ENCODE measurements around the gene TMEM163. TPM values are rescaled to one million over a fixed set of nuclear protein-coding genes. Genes with fewer than 3 reads are reported as not detected.

TMEM163 gene
- polyA plus RNA-seq, 1 experiment: not detected

DNA sequence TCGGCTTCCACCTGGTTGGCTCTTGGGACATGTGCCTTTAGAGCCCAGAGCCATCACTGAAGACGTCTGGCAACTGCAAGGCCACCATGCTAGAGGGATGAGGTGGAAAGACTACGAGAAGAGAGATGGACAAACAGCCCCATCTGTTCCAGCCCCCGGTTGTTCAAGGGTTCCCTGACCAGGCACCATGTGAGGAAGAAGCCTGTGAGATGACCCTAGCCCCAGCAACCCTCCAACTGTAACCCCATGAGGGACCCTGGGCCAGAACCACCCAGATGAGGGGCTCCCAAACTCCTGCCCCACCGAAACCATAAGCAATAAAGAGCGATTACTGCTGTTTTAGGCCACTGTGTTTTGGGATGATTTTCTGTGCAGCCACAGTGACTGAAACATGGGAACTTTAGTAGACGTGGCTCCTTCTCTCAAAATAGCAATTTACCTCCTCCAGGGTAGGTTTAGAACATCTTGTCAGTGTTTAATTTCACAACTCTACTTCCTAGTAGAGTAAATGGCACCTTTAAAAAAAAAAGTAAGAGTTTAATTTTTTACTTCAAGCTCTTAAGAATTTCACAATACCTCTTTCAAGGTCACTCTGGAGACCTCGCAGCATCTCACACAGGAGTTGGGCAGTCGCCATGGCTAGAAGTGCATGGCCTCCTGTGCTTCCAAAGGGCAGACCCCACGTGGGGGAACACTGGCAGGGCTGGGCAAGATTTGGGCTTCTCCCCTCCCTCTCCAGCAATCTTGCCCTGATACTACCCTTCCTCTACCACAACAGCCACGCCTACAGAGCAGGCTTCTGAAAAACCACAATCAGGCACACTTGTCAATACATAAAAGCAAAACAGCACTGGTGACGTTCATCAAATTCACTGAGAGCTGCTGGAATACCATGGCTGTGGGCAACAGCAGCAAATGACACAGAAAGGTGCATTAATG, 48.8 kb downstream of the TMEM163 start:
- POLR2A ChIA-PET: no interaction called here
- Histone ChIP-seq H3K27ac (ENCODE audit: low read depth, low read length) (no peak overlapping the region), H3K4me3 (ENCODE audit: low read depth, low read length) (no peak overlapping the region), H3K27me3 (ENCODE audit: control insufficient read depth, insufficient read depth, low read length) (no peaks in the 10 kb centered on the region), H3K9me3 (ENCODE audit: control insufficient read depth, insufficient read depth, low read length) (no peaks in the 10 kb centered on the region)
- no peak for DNase-seq (ENCODE audit: low read depth, low spot score)
- CTCF ChIA-PET: no interaction called here
- TF ChIP-seq, protein P1, sequence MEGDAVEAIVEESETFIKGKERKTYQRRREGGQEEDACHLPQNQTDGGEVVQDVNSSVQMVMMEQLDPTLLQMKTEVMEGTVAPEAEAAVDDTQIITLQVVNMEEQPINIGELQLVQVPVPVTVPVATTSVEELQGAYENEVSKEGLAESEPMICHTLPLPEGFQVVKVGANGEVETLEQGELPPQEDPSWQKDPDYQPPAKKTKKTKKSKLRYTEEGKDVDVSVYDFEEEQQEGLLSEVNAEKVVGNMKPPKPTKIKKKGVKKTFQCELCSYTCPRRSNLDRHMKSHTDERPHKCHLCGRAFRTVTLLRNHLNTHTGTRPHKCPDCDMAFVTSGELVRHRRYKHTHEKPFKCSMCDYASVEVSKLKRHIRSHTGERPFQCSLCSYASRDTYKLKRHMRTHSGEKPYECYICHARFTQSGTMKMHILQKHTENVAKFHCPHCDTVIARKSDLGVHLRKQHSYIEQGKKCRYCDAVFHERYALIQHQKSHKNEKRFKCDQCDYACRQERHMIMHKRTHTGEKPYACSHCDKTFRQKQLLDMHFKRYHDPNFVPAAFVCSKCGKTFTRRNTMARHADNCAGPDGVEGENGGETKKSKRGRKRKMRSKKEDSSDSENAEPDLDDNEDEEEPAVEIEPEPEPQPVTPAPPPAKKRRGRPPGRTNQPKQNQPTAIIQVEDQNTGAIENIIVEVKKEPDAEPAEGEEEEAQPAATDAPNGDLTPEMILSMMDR (IDR thresholded peaks at IDR 0.05; ENCODE audit: low read depth, low read length): no peak

DNA sequence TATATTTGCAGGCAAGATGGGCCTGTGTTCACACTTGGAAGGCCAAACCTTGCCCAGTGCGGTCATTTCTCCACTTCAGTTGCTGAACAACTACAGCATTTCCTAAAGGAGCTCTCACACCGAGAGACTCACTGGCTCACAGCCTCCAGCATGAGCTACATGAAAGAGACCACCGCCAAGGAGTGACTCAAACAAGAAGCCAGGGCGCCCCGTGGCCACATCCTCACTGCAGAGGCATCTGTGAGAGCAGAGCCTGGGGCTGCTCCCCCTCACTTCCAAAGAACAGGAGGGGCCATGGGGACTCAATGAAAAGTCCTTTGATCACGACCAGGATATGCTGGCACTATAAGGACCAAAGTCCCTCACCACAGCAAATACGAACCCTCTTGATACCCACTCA, 50.0 kb downstream of the TMEM163 start:
- TF ChIP-seq, protein P1 (IDR thresholded peaks at IDR 0.05; ENCODE audit: low read depth, low read length): no peak
- Histone ChIP-seq H3K4me3 (ENCODE audit: low read depth, low read length) (no peak overlapping the region), H3K27ac (ENCODE audit: low read depth, low read length) (no peak overlapping the region), H3K27me3 (ENCODE audit: control insufficient read depth, insufficient read depth, low read length) (no peaks in the 10 kb centered on the region), H3K9me3 (ENCODE audit: control insufficient read depth, insufficient read depth, low read length) (no peaks in the 10 kb centered on the region)
- no peak for DNase-seq (ENCODE audit: low read depth, low spot score)
- POLR2A ChIA-PET: no interaction called here
- CTCF ChIA-PET: no interaction called here

DNA sequence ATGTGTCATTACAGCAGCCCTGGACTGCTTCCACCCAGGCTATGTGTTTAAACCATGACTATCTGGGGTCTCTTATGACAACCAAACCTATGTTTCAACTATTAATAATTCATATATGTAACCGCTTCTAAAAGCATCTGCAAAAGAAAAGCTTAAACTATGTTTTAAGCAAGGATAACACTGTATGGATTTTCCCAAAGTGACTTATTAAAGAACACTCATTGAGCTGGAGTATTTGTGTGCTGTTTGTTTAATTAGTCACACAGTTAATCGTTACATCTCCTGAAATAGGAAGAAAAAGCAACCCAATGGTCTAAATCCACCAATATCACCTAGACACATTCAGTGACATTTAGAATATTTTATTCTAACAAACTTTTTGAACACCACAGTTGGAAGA, 51.3 kb downstream of the TMEM163 start:
- no peak for DNase-seq (ENCODE audit: low read depth, low spot score)
- TF ChIP-seq, protein P1 (IDR thresholded peaks at IDR 0.05; ENCODE audit: low read depth, low read length): no peak
- POLR2A ChIA-PET: no interaction called here

DNA sequence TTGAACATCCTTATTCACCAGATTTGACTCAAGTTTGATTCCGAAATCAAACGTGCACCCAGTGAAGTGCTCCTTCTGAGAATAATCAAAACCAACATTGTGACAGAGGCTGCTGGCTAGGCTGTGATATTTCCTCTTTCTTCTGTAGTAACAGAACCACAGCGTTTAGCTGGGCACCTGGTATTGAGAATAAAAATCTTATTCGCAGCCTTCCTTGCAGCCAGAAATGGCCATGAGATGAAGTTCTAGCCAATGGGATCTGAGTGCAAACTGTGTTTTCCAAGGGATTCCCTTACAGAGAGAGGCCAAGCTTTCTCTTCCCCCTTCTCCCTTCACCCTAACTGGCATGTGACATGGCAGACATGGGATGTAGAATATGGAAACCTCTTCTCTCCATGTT, 51.7 kb downstream of the TMEM163 start:
- H3K27me3 ChIP-seq (ENCODE audit: control insufficient read depth, insufficient read depth, low read length): no peaks in the 10 kb centered on the region
- H3K4me3 ChIP-seq (ENCODE audit: low read depth, low read length): no peak overlapping the region
- TF ChIP-seq, protein P1 (IDR thresholded peaks at IDR 0.05; ENCODE audit: low read depth, low read length): no peak
- CTCF ChIA-PET: no interaction called here
- DNase-seq (ENCODE audit: low read depth, low spot score): no peak
- POLR2A ChIA-PET: no interaction called here
- H3K9me3 ChIP-seq (ENCODE audit: control insufficient read depth, insufficient read depth, low read length): no peaks in the 10 kb centered on the region
- no peak overlapping the region for H3K27ac ChIP-seq (ENCODE audit: low read depth, low read length)

More for the DNA sequence above, 51.3 kb downstream of the TMEM163 start:
- H3K9me3 ChIP-seq (ENCODE audit: control insufficient read depth, insufficient read depth, low read length): no peaks in the 10 kb centered on the region
- no peaks in the 10 kb centered on the region for H3K27me3 ChIP-seq (ENCODE audit: control insufficient read depth, insufficient read depth, low read length)
- no peak overlapping the region for H3K4me3 ChIP-seq (ENCODE audit: low read depth, low read length)
- no peak overlapping the region for H3K27ac ChIP-seq (ENCODE audit: low read depth, low read length)
- CTCF ChIA-PET: no interaction called here

DNA sequence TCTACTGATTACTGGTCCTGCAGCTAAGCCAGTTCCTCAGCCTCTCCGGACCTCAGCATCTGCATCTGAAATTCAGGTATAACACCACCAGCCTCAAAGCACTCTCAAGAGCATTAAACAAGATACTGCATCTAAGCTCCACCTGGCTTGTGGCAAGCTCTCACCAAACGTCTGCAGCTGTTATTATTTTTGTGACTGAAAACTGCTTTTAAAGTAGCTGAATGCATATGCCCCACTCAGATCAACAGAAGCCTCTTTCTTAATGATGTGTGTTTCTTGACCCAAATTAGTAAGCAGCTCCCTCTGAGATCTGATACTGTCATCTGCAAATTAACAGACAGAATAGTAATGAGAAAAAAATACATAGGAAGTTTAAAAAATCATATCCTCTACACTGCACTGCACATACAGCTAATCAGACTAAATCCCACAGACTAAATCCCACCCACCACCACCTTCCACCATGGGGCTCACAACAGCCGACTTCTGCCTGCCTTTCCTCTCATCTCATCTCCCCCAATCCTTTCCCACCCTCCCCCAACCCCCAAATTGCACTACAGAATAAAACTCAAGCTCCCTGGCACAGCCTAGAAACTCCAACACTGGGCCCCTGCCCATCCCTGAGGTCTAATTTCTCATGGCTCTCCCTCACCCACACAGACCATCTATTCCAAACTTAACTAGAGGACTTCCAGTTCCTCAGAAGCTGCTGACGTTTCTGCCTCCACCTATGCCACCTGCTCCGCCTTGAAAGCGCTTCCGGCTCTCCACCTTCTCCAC, 52.9 kb downstream of the TMEM163 start:
- no peak overlapping the region for H3K4me3 ChIP-seq (ENCODE audit: low read depth, low read length)
- DNase-seq (ENCODE audit: low read depth, low spot score): no peak
- CTCF ChIA-PET: no interaction called here

More for the DNA sequence above, 52.9 kb downstream of the TMEM163 start:
- Histone ChIP-seq H3K27ac (ENCODE audit: low read depth, low read length) (no peak overlapping the region), H3K9me3 (ENCODE audit: control insufficient read depth, insufficient read depth, low read length) (no peaks in the 10 kb centered on the region), H3K27me3 (ENCODE audit: control insufficient read depth, insufficient read depth, low read length) (no peaks in the 10 kb centered on the region)
- TF ChIP-seq, protein P1 (IDR thresholded peaks at IDR 0.05; ENCODE audit: low read depth, low read length): no peak
- POLR2A ChIA-PET: no interaction called here
